GM12878 (cell line): Measurements from ENCODE around the gene ASH1L. TPM values are rescaled to one million over a fixed set of nuclear protein-coding genes. Genes with fewer than 3 reads are reported as not detected.

Experiments
- ATAC-seq: fragments of 200-7000 bp; cut with Tn5 transposase; 3 replicates; pipeline ENCODE4 v1.9.1; 2020; ENCODE audit warnings: mild to moderate bottlenecking, moderate library complexity
- BruUV-seq: library from RNA; stranded (reverse); fragments of 400-500 nt; replicated peaks from 2 replicates; lab custom pipeline; 2021; lab: Mats Ljungman, UMichigan
- CTCF ChIA-PET: fragments of 300-600 bp; sonication (Branson Sonifier 250); formaldehyde crosslinking; extraction: SDS; loops from one replicate; lab custom pipeline; 2021; ENCODE audit warnings: inconsistent platforms; lab: Yijun Ruan, JAX
- POLR2A ChIA-PET: fragments of 350-600 bp; formaldehyde crosslinking; extraction: SDS; loops from one replicate; lab custom pipeline; 2021; ENCODE audit warnings: inconsistent platforms; lab: Charles Lee
- RAD21 ChIA-PET: fragments of 300-600 bp; sonication (Branson Sonifier 250); formaldehyde crosslinking; loops from one replicate; lab custom pipeline; 2023; ENCODE audit warnings: antibody characterized with exemption; ENCODE audit not compliant: unreplicated experiment; lab: Charles Lee
- SMC1A ChIA-PET: fragments of 300-600 bp; sonication (Branson Sonifier 250); formaldehyde crosslinking; loops from one replicate; lab custom pipeline; 2023; ENCODE audit not compliant: unreplicated experiment, uncharacterized antibody; lab: Charles Lee
- DNase-seq: peaks from one replicate; pipeline ENCODE4 v3.0.0-alpha.2; 2011; ENCODE audit warnings: low read depth, low spot score
- FAIRE-seq: peaks from 3 replicates; lab custom pipeline; 2011; peaks lifted over from hg19 to GRCh38; lab: Jason Lieb, UNC
- H2AFZ ChIP-seq: 2 replicates; pipeline ENCODE4 v1.6.0; 2011; ENCODE audit warnings: low read depth, low read length, control low read depth; ENCODE audit not compliant: control insufficient read depth
- H3K27ac ChIP-seq: 2 replicates; pipeline ENCODE4 v1.5.1; 2011; ENCODE audit warnings: control low read depth; ENCODE audit not compliant: control insufficient read depth, insufficient read depth
- H3K27me3 ChIP-seq, 2 experiments: replicated peaks in 1 of 2; 2 replicates each; pipeline versions ENCODE4 v1.6.0 to v1.6.1; 2011; ENCODE audit warnings: low read length in 1 of 2; ENCODE audit not compliant: control insufficient read depth in 2 of 2, insufficient read depth in 2 of 2
- H3K36me3 ChIP-seq, 2 experiments: 2 replicates each; pipeline ENCODE4 v1.5.1; 2011; ENCODE audit warnings: low read length in 1 of 2; ENCODE audit not compliant: control insufficient read depth in 2 of 2, insufficient read depth in 2 of 2
- H3K4me1 ChIP-seq: 2 replicates; pipeline ENCODE4 v1.6.1; 2011; ENCODE audit warnings: mild to moderate bottlenecking, low read length, moderate library complexity, mixed read lengths; ENCODE audit not compliant: control insufficient read depth, insufficient read depth
- H3K4me2 ChIP-seq: 2 replicates; pipeline ENCODE4 v1.6.0; 2011; ENCODE audit warnings: control low read depth; ENCODE audit not compliant: control insufficient read depth, insufficient read depth
- H3K4me3 ChIP-seq: fragments of 200-600 bp; sonication (generic); 2 replicates; pipeline ENCODE4 v1.5.1; 2016
- H3K79me2 ChIP-seq: 2 replicates; pipeline ENCODE4 v1.6.0; 2011; ENCODE audit warnings: low read length; ENCODE audit not compliant: control insufficient read depth, insufficient read depth
- H3K9ac ChIP-seq: 2 replicates; pipeline ENCODE4 v1.8.0; 2011; ENCODE audit warnings: low read length, control low read depth, mixed read lengths; ENCODE audit not compliant: control insufficient read depth, insufficient read depth
- H3K9me3 ChIP-seq: replicated peaks from 3 replicates; pipeline ENCODE4 v1.5.1; 2011; ENCODE audit warnings: mild to moderate bottlenecking, low read length; ENCODE audit not compliant: control insufficient read depth, insufficient read depth
- H4K20me1 ChIP-seq: 2 replicates; pipeline ENCODE4 v1.6.0; 2011; ENCODE audit not compliant: control insufficient read depth, insufficient read depth
- BACH1 ChIP-seq: fragments of 450-650 bp; IDR thresholded peaks from 2 replicates; pipeline ENCODE4 v1.6.1; 2017; ENCODE audit warnings: mild to moderate bottlenecking, borderline replicate concordance
- BRCA1 ChIP-seq: IDR thresholded peaks from 2 replicates; pipeline ENCODE4 v1.6.1; 2011; ENCODE audit warnings: low read depth, low read length, improper control_type of control experiment
- CEBPB ChIP-seq, 2 experiments: fragments of 150-350 bp in 1 of 2; IDR thresholded peaks; 2 replicates each; pipeline ENCODE4 v1.6.1; 2012 to 2014; ENCODE audit warnings: low read depth in 2 of 2, low read length in 2 of 2, borderline replicate concordance in 1 of 2, inconsistent platforms in 1 of 2
- CHD2 ChIP-seq: IDR thresholded peaks from 2 replicates; pipeline ENCODE4 v1.6.1; 2011; ENCODE audit warnings: low read depth, low read length, improper control_type of control experiment, borderline replicate concordance
- FOXM1 ChIP-seq: IDR thresholded peaks from 2 replicates; pipeline ENCODE4 v1.6.1; 2012; ENCODE audit warnings: low read depth, mild to moderate bottlenecking, inconsistent platforms, low read length, moderate library complexity
- NFYA ChIP-seq: IDR thresholded peaks from 2 replicates; pipeline ENCODE4 v1.6.1; 2011; ENCODE audit warnings: low read depth, mild to moderate bottlenecking, low read length, improper control_type of control experiment, borderline replicate concordance
- POLR2A ChIP-seq: IDR thresholded peaks from 2 replicates; pipeline ENCODE4 v1.6.1; 2011; ENCODE audit warnings: low read depth, mild to moderate bottlenecking, low read length
- RAD51 ChIP-seq: fragments of 450-650 bp; IDR thresholded peaks from 2 replicates; pipeline ENCODE4 v1.6.1; 2016; ENCODE audit warnings: moderate library complexity, mild to moderate bottlenecking, inconsistent platforms
- ZNF217 ChIP-seq: fragments of 450-650 bp; IDR thresholded peaks from 2 replicates; pipeline ENCODE4 v1.6.1; 2017; ENCODE audit warnings: antibody characterized with exemption, mild to moderate bottlenecking
- ZZZ3 ChIP-seq: IDR thresholded peaks from 2 replicates; pipeline ENCODE4 v1.6.1; 2011; ENCODE audit warnings: low read depth; ENCODE audit not compliant: control insufficient read depth, insufficient read length
- WGBS: methylation state at CpG from one replicate; pipeline ENCODE4 v1.1.6; 2016; ENCODE audit warnings: low lambda C conversion rate; ENCODE audit not compliant: insufficient replicate concordance, insufficient coverage; ENCODE audit errors: missing lambda C conversion rate; 5-methylcytosine and 5-hydroxymethylcytosine counted together
- in situ Hi-C: fragments of 300-500 bp; cut with MboI; formaldehyde crosslinking; loops from 9 replicates; pipeline ENCODE4 v1.14.3; 2018; ENCODE audit warnings: mixed read lengths
- intact Hi-C: fragments of 100-400 bp; cut with micrococcal nuclease; formaldehyde crosslinking; loops from one replicate; pipeline ENCODE4 v1.14.2; 2022; ENCODE audit not compliant: unreplicated experiment
- polyA plus RNA-seq, 11 experiments: library from polyadenylated mRNA; depleted of rRNA in 4 of 11; unstranded in 6 of 11; stranded (reverse) in 5 of 11; fragments of >200 nt; fragmentation: Nextera tagmentation in 4 of 11; fragmentation: Illumina TruSeq in 1 of 11; extraction: Ambion mirVana in 4 of 11; extraction: Trizol in 1 of 11; gene quantifications; 1 replicate in 1 of 11; 2 replicates in 10 of 11; pipeline versions ENCODE4 v1.2.1 to v1.2.3, GENCODE V29; 2011 to 2016; ENCODE audit warnings: inconsistent platforms in 2 of 11, missing spikeins in 2 of 11, low read depth in 1 of 11
- total RNA-seq, 4 experiments: library from RNA; depleted of rRNA in 3 of 4; stranded (reverse); fragments of >200 nt in 3 of 4; fragmentation: Illumina TruSeq in 1 of 4; extraction: Trizol in 1 of 4; gene quantifications; 2 replicates each; pipeline versions ENCODE4 v1.2.1 to v1.2.3, GENCODE V29; 2013 to 2021

Gene ASH1L
- total and polyA plus RNA-seq, 10 of the 15 experiments (the other 5 are each of a cell fraction or from before 2014, with no cell fraction given), result 1.7 to 23.9 (median 16.6) TPM

GRCh38 chr1:155295942-155296267, 266.7 kb downstream of the ASH1L start:
- H3K9ac ChIP-seq, result no peak overlapping the region
- no peaks in the 10 kb centered on the region for H3K36me3 ChIP-seq
- no peak overlapping the region for H2AFZ ChIP-seq
- TF ChIP-seq FOXM1 (no peak), ZZZ3 (no peak), RAD51 (no peak)
- DNase-seq (no peak), ATAC-seq (no peak), FAIRE-seq (no peak)
- no peaks in the 10 kb centered on the region; a peak in 1 of 4 replicates for H3K27me3 ChIP-seq
- H3K4me2 ChIP-seq, result no peak overlapping the region
- no TSS peak for BruUV-seq
- H4K20me1 ChIP-seq, result no peaks in the 10 kb centered on the region
- intact Hi-C loops (no loop called here), in situ Hi-C loops (no loop called here)
- H3K9me3 ChIP-seq, result no peaks in the 10 kb centered on the region
- ChIA-PET POLR2A (no interaction called here), SMC1A (no interaction called here), CTCF (no interaction called here), RAD21 (no interaction called here)
- peaks cover 3% of the 10 kb centered on the region; the same call in 1 of the 2 replicates for H3K4me1 ChIP-seq
- no peak overlapping the region for H3K27ac ChIP-seq
- WGBS, result 76% methylated on average over 7 of the region's 7 CpGs
- H3K4me3 ChIP-seq, result no peak overlapping the region
- H3K79me2 ChIP-seq, result no peaks in the 10 kb centered on the region

DNA sequence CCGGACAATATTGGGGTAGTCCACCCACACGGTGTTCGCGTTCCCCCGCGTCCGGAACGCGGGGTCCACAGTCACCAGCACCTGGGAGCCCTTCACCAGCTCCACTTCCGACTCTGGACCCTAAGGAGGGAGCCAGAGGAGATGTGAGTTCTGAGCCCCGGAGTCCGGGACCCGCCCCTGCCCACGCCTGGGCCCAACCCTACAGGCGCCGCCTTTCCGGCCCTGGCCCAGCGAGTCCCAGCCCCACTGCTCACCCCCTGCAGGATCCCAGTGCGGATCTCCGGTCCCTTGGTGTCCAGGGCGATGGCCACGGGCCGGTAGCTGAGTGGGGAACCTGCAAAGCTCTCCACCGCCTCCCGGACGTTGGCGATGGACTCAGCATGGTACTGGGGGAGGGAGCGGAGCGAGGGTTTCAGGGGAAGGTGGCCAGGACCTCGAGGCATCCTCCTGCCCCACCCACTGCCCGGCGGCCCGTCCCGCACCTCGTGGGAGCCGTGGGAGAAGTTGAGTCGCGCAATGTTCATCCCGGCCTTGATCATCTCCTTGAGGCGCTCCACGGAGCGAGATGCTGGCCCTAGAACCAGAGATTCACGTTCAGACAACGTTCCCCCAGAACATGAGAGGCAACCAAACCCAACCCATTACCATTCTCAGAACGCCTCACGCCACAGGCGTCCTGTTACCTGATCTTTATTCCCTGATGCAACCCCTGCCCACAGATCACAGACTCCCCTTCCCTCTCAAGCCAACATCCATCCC, 267.2 kb downstream of the ASH1L start:
- no peak for TF ChIP-seq CHD2
- no peak for TF ChIP-seq BRCA1
- no peak for TF ChIP-seq CEBPB (IDR thresholded peaks at IDR 0.05; ENCODE audit: borderline replicate concordance in 1 of 2, low read depth in 2 of 2, low read length in 2 of 2)
- TF ChIP-seq ZNF217, result no peak
- no peak for TF ChIP-seq POLR2A
- TF ChIP-seq NFYA, result no peak
- TF ChIP-seq BACH1, result no peak
- Histone ChIP-seq H3K36me3 (no peaks in the 10 kb centered on the region), H3K79me2 (no peaks in the 10 kb centered on the region), H3K9ac (no peak overlapping the region), H3K4me2 (no peak overlapping the region), H3K4me3 (no peak overlapping the region), H3K27ac (no peak overlapping the region), H3K27me3 (no peaks in the 10 kb centered on the region; a peak in 1 of 4 replicates), H3K9me3 (no peaks in the 10 kb centered on the region), H4K20me1 (no peaks in the 10 kb centered on the region), H2AFZ (no peak overlapping the region), H3K4me1 (peaks cover 3% of the 10 kb centered on the region; the same call in 1 of the 2 replicates)
- POLR2A ChIA-PET, result no interaction called here
- CTCF ChIA-PET, result no interaction called here
- SMC1A ChIA-PET, result no interaction called here
- RAD21 ChIA-PET, result no interaction called here
- WGBS, result 72% methylated on average over 47 of the region's 47 CpGs
- DNase-seq, result no peak
- ATAC-seq, result no peak
- intact Hi-C loops, result no loop called here
- in situ Hi-C loops, result no loop called here
- BruUV-seq, result no TSS peak
- FAIRE-seq, result no peak
